Transverse colon (tissue), 4 donors: Measurements from ENCODE around the gene CENPF. TPM values are rescaled to one million over a fixed set of nuclear protein-coding genes. Genes with fewer than 3 reads are reported as not detected.

Experiments
- DNase-seq: peaks from one replicate; pipeline ENCODE4 v3.0.0-alpha.2; 2019
- H3K27ac ChIP-seq, 4 donors: fragments of 200-600 bp; sonication (generic); 2 replicates each; pipeline ENCODE4 v1.5.1; 2016 to 2018; ENCODE audit warnings: inconsistent platforms in 4 of 4
- H3K27me3 ChIP-seq: fragments of 200-600 bp; sonication (generic); 2 replicates; pipeline ENCODE4 v1.5.1; 2017; ENCODE audit warnings: inconsistent platforms
- H3K36me3 ChIP-seq, 4 donors: fragments of 200-600 bp; sonication (generic); 2 replicates each; pipeline ENCODE4 v1.5.1; 2017 to 2019; ENCODE audit warnings: inconsistent platforms in 4 of 4
- H3K4me1 ChIP-seq, 4 donors: fragments of 200-600 bp; sonication (generic); 2 replicates each; pipeline ENCODE4 v1.5.1; 2017 to 2020; ENCODE audit warnings: inconsistent platforms in 4 of 4
- H3K4me3 ChIP-seq, 4 donors: fragments of 200-600 bp; sonication (generic); 1 replicate in 1 of 4; 2 replicates in 3 of 4; pipeline versions ENCODE4 v1.5.1 to v1.6.1; 2017 to 2019; ENCODE audit warnings: inconsistent platforms in 4 of 4
- H3K9me3 ChIP-seq, 2 donors: fragments of 200-600 bp; sonication (generic); 2 replicates each; pipeline ENCODE4 v1.5.1; 2017 to 2019; ENCODE audit warnings: inconsistent platforms in 2 of 2
- EP300 ChIP-seq: sonication (generic); formaldehyde crosslinking; IDR thresholded peaks from one replicate; pipeline ENCODE4 v1.6.1; 2017; ENCODE audit warnings: antibody characterized with exemption, low read depth
- POLR2A ChIP-seq: fragments of 450-650 bp; IDR thresholded peaks from one replicate; pipeline ENCODE4 v1.6.1; 2016; ENCODE audit warnings: antibody characterized with exemption, mild to moderate bottlenecking, moderate library complexity
- POLR2AphosphoS5 ChIP-seq, 3 donors: sonication (generic); formaldehyde crosslinking; IDR thresholded peaks; one replicate each; pipeline ENCODE4 v1.6.1; 2016; ENCODE audit warnings: antibody characterized with exemption in 3 of 3
- WGBS, 2 donors: methylation state at CpG; one replicate each; pipeline ENCODE4 v1.1.5; 2018; ENCODE audit warnings: low coverage in 1 of 2; 5-methylcytosine and 5-hydroxymethylcytosine counted together
- in situ Hi-C, 4 donors: fragments of 200-750 bp; cut with MboI; loops; one replicate each; pipeline versions ENCODE4 v1.15.0 to v1.15.1; 2017; ENCODE audit warnings: low sequenced_read_pairs in 3 of 4, low pct_ligation_motif_present in 1 of 4, low pct_unique_long_range_greater_than_20kb in 1 of 4
- intact Hi-C: fragments of 100-400 bp; cut with DNase I; formaldehyde crosslinking; loops from one replicate; pipeline ENCODE4 v1.15.1; 2023; ENCODE audit warnings: low total_unique reads
- total RNA-seq, 4 donors: library from RNA; depleted of rRNA; stranded (reverse); fragments of >200 nt; gene quantifications; one replicate each; pipeline ENCODE4 v1.1.0, GENCODE V29; 2016
- TF ChIP-seq, protein P1 (sequence below), 5 experiments: fragments of 200-600 bp in 3 of 5; fragments of 450-650 bp in 2 of 5; sonication (generic) in 3 of 5; IDR thresholded peaks; 1 replicate in 2 of 5; 2 replicates in 3 of 5; pipeline ENCODE4 v1.5.1; 2016 to 2017; ENCODE audit warnings: antibody characterized with exemption in 5 of 5, inconsistent platforms in 3 of 5, mild to moderate bottlenecking in 2 of 5, moderate library complexity in 1 of 5

CENPF gene
- total RNA-seq, 4 donors from 2014 or later = 1.5 to 49.8 (median 3.4) TPM

DNA sequence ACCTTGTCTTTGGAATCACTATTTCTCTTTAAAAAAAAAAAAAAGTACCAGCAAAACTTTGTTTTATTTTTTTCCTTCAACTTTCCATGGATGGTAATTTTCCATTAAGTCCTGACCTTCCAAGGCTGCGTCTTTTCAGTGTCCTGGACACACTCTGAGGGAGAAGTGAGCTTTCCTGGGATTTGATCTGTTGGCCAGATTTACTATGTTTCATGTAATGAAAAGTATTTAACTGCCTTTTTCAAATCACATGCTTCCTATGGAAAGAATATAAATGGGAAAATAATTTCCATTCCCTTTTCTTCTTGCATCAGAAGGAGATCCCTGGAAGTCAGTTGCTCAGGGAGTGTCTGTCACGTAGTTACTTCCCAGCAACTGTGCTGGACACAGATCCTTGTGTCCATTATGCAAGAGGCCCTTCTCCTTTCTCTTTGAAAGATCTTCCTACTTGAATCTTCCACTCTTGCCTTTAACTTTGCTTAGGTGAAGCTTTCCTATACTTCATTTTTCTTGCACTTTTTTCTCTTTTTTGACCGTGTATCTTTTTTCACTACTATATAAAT, 59.3 kb downstream of the CENPF start:
- Histone ChIP-seq H3K27ac (no peak overlapping the region), H3K4me1 (no peaks in the 10 kb centered on the region), H3K9me3 (no peaks in the 10 kb centered on the region), H3K4me3 (no peak overlapping the region), H3K36me3 (no peaks in the 10 kb centered on the region), H3K27me3 (no peaks in the 10 kb centered on the region)
- intact Hi-C loops = no loop called here
- in situ Hi-C loops = loop anchor here in 1 of 4 donors (25.0 kb wide), 1 partner anchor 850 kb away; no protein-coding TSS in a partner anchor
- 89 to 100% methylated on average over 2 to 3 of the region's 3 CpGs for WGBS, 2 donors
- DNase-seq = no peak
- TF ChIP-seq, protein P1, sequence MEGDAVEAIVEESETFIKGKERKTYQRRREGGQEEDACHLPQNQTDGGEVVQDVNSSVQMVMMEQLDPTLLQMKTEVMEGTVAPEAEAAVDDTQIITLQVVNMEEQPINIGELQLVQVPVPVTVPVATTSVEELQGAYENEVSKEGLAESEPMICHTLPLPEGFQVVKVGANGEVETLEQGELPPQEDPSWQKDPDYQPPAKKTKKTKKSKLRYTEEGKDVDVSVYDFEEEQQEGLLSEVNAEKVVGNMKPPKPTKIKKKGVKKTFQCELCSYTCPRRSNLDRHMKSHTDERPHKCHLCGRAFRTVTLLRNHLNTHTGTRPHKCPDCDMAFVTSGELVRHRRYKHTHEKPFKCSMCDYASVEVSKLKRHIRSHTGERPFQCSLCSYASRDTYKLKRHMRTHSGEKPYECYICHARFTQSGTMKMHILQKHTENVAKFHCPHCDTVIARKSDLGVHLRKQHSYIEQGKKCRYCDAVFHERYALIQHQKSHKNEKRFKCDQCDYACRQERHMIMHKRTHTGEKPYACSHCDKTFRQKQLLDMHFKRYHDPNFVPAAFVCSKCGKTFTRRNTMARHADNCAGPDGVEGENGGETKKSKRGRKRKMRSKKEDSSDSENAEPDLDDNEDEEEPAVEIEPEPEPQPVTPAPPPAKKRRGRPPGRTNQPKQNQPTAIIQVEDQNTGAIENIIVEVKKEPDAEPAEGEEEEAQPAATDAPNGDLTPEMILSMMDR (IDR thresholded peaks at IDR 0.05) = no peak
- TF ChIP-seq POLR2AphosphoS5 (IDR thresholded peaks at IDR 0.05) = no peak
- no peak for TF ChIP-seq EP300
- TF ChIP-seq POLR2A = no peak

DNA sequence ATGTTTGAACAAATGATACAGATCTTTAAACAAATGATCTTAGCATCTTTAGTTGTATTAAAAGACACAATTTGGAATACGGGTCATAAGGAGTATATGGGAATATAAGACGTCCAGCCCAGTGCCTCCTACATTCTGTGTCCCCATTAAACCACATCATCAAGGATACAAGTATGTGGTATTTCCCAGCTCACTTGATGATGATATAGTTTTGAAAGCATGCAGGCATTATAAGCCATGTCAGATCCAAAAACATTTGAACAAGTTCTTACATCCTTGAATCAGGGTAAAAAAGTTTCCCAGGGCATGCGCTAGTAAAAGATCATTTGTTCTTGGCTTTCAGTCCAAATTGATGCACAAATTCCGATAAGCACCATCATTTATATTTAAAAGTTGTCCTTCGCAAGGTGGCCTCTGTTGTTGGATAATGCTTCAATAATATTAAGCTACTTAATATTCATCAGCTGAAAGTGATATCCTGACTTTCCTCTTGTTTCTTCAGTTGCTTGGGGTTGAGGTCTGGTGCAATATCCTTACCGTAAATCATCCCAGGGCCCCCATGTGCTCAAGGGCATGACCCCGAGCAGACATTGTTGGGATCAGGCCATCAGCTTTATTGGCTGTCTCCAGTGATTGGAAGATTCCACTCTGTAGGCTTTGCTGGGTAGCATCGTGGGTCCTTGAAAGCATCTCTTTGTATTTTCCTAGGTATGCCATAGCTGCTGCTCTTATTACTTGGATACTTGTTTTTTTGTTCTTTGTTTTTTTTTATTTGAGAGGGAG, 61.8 kb downstream of the CENPF start:
- DNase-seq = no peak
- Histone ChIP-seq H3K9me3 (no peaks in the 10 kb centered on the region), H3K4me3 (no peak overlapping the region), H3K27ac (no peak overlapping the region), H3K36me3 (no peaks in the 10 kb centered on the region), H3K4me1 (no peaks in the 10 kb centered on the region), H3K27me3 (no peaks in the 10 kb centered on the region)
- TF ChIP-seq POLR2A = no peak
- TF ChIP-seq POLR2AphosphoS5 (IDR thresholded peaks at IDR 0.05) = no peak
- TF ChIP-seq, protein P1 (IDR thresholded peaks at IDR 0.05) = no peak
- TF ChIP-seq EP300 = no peak
- 89 to 91% methylated on average over 8 of the region's 8 CpGs for WGBS, 2 donors
- in situ Hi-C loops (loop anchor here in 1 of 4 donors (25.0 kb wide), 1 partner anchor 847 kb away; no protein-coding TSS in a partner anchor), intact Hi-C loops (no loop called here)

GRCh38 chr1:214665606-214666110, 62.7 kb downstream of the CENPF start:
- intact Hi-C loops (no loop called here), in situ Hi-C loops (loop anchor here in 1 of 4 donors (25.0 kb wide), 1 partner anchor 847 kb away; no protein-coding TSS in a partner anchor)

DNA sequence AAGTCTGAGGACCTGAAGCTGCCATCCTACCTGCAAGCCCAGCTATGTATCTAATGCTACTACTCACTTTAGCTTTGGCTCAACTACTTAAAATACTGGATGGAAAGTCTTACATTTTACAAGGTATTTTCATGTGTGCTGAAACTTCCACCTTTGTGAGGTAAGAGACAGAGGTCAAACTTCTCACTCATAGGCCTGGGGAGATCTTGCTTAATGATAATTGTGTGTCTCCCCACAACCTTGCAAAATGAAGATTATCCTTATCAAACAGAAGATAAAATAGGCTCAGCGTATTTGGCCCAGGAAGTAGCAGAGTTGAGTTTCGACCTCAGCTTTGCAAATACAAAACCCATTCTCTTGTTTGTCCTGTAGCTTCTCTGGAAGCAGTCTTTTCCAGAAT, 63.7 kb downstream of the CENPF start:
- 93 to 94% methylated on average over 2 of the region's 2 CpGs for whole genome bisulfite sequencing, 2 donors
- in situ Hi-C loops = loop anchor here in 1 of 4 donors (25.0 kb wide), 1 partner anchor 846 kb away; no protein-coding TSS in a partner anchor

More at GRCh38 chr1:214665606-214666110, 62.7 kb downstream of the CENPF start:
- H3K4me1 ChIP-seq = no peaks in the 10 kb centered on the region
- no peak for TF ChIP-seq POLR2A
- TF ChIP-seq EP300 = no peak
- TF ChIP-seq POLR2AphosphoS5 (IDR thresholded peaks at IDR 0.05) = no peak
- TF ChIP-seq, protein P1 (IDR thresholded peaks at IDR 0.05) = no peak
- no peak for DNase-seq
- H3K9me3 ChIP-seq = no peaks in the 10 kb centered on the region
- no peak overlapping the region for H3K4me3 ChIP-seq
- 81 to 100% methylated on average over 2 to 4 of the region's 4 CpGs for WGBS, 2 donors
- H3K27me3 ChIP-seq = no peaks in the 10 kb centered on the region
- no peaks in the 10 kb centered on the region for H3K36me3 ChIP-seq
- H3K27ac ChIP-seq = no peak overlapping the region

More for the DNA sequence above, 63.7 kb downstream of the CENPF start:
- DNase-seq = no peak
- no peak overlapping the region for H3K4me3 ChIP-seq
- no peak overlapping the region for H3K27ac ChIP-seq
- no peaks in the 10 kb centered on the region for H3K36me3 ChIP-seq
- no peaks in the 10 kb centered on the region for H3K9me3 ChIP-seq
- intact Hi-C loops = no loop called here
- TF ChIP-seq, protein P1 (IDR thresholded peaks at IDR 0.05) = no peak
- TF ChIP-seq POLR2A (no peak), POLR2AphosphoS5 (IDR thresholded peaks at IDR 0.05) (no peak), EP300 (no peak)
- H3K27me3 ChIP-seq = no peaks in the 10 kb centered on the region
- H3K4me1 ChIP-seq = no peaks in the 10 kb centered on the region
